Raji (cell line): ENCODE measurements around the gene GTF2F2.

Experiments
- POLR2A ChIP-seq: IDR thresholded peaks from 2 replicates; pipeline ENCODE4 v1.6.1; 2011; ENCODE audit warnings: low read depth, low read length, control low read depth; ENCODE audit not compliant: insufficient read depth

GTF2F2 gene

DNA sequence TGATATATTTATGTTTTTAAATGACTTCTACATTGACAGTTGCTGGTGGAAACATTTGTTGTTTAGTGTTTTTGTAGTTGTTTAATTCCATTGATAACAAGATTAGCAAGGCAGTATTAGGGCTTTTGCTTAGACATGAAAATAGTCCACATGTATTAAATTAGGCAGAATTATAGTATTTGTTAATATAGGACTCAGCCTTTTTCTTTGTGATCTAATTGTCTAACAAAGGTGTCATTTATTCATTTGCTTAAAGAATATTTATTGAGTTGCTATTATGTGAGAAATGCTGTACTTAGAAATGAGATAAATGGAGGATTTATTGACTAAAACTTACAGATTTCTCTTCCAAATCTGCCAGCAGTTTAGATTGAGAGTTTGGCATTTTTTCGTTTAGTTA lies 122.2 kb downstream of the GTF2F2 start:
- TF ChIP-seq POLR2A, result no peak

DNA sequence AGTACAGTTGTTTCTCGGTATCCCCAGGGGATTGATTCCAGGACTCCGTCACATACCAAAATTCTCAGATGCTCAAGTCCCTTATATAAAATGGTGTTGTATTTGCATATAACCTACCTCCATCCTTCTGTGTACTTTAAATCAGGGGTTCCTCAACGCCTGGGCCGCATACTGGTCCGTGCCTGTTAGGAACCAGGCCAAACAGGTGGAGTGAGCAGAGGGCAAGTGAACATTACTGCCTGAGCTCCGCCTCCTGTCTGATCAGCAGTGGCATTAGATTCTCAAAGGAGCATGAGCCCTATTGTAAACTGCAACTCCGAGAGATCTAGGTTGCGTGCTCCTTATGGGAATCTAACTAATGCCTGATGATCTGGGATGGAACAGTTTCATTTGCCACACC lies 122.8 kb downstream of the GTF2F2 start:
- TF ChIP-seq POLR2A, result no peak

DNA sequence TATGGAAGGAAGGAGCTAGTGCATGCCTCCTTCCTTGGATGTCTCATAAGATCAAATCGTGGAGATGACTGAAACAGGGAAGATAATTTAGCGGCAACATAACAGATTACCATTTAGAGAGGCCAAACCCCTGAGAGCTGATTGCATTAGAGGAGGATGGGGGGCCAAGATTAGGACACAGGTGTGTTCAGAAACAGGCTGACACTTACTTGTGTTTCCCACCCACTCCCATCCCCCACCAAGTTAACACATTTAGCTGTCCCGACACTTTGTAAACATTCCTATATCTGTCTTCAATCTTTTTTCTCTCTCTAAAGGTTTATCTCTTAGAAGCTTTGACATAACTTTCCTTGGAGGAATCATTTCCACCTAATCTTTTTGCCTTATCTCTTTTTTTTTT lies 129.4 kb downstream of the GTF2F2 start:
- TF ChIP-seq POLR2A, result no peak

- no peak for TF ChIP-seq POLR2A
Measured at GRCh38 chr13:45254396-45254795, 134.1 kb downstream of the GTF2F2 start.

DNA sequence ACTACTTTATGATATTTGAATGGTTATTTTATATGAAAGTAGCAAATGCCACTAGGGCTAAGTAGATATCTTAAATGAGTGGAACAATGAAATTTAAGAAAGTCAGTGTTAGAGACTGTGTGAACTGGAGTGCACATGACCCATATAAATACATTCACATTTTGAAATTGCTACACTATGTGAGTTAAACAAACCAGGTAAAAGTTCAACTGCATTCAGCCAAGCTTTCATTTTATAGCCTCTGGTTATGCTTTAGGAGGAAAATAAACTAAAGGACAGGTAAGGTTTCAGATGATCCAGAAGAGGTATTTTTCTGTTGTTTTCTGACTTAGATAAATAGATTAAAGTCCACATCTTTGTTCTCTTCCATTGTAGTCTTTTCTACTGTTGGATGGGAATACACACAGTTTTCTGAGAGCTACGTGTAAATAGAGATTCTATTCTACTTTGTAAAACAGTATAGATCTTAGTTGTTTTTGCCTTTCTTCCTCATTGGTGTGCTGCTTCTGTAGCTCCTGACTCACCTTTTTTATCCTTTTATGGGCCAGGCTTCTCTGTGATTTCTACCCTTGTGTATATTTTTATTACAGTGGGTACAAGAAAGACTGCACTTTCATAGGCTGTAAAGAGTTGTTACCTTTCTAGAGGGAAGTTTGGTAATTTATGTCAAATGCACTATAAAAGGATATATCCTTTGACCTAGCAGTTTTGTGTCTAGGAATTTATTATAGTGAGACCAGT lies 135.1 kb downstream of the GTF2F2 start:
- TF ChIP-seq POLR2A, result no peak

GRCh38 chr13:45256254-45256653 lies 135.9 kb downstream of the GTF2F2 start:
- TF ChIP-seq POLR2A, result no peak

- no peak for TF ChIP-seq POLR2A
Measured at GRCh38 chr13:45257638-45258333, 137.5 kb downstream of the GTF2F2 start.

GRCh38 chr13:45258334-45258675 lies 138.0 kb downstream of the GTF2F2 start:
- no peak for TF ChIP-seq POLR2A

- no peak for TF ChIP-seq POLR2A
Measured at GRCh38 chr13:45267215-45267614, 146.9 kb downstream of the GTF2F2 start.

DNA sequence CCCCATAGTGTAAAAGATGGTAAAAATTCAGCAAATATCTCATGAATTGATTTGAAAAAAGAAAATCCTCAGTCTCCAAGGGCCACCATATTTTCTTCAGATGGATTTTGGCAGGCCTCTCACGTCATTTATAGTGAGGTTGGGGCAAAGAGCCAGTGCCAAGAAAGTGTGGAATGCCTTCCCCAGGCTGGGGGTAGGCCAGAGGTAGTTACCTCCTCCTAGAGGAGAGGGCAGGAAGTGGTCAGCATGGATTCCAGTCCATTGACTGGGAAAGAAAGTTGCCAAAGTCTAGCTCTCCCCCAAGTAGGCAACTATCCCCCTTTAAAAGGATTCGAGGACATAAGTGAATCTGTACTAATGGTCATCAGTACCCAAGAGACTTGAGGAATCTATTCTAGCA lies 148.9 kb downstream of the GTF2F2 start:
- no peak for TF ChIP-seq POLR2A

DNA sequence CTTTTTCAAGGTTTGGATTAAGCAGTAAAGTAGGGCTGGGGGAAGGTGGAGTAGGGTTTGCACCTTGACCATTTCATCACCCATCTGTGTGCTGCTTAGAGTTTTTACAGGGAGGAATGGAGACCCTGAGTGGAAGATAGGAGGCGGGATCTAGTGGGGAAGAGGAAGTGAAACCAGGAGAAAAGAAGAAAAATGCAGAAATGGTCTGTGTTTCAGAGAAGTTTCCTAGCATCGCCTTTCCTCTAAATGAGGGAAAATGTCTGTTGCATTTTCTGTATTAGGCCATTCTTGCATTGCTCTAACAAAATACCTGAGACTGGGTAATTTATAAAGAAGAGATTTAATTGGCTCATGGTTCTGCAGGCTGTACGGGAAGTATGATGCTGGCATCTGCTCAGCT lies 156.6 kb downstream of the GTF2F2 start:
- no peak for TF ChIP-seq POLR2A

- no peak for TF ChIP-seq POLR2A
Measured at GRCh38 chr13:45278096-45278645, 157.9 kb downstream of the GTF2F2 start.

DNA sequence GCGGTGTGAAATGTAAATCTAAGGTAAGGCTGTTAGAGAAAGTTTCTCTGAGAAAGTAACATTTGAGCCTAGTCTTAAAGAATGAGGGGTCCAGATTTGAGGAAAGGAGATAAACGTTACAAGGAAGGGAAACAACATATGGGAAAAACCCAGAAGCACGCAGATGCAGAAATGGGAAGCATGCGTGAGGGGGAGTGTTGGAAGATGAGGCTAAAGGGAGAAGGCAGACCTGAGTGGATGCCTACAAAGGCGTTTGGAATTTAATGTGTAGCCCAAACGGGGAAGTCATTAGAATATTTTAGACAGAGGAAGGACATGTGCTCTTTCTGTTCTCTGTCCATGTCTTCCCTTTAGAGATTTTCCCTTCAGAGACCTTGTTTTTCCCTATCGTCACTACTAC lies 159.7 kb downstream of the GTF2F2 start:
- no peak for TF ChIP-seq POLR2A

GRCh38 chr13:45280751-45281634 lies 160.7 kb downstream of the GTF2F2 start:
- no peak for TF ChIP-seq POLR2A

- no peak for TF ChIP-seq POLR2A
Measured at GRCh38 chr13:45282994-45283393, 162.7 kb downstream of the GTF2F2 start.
